A204.1 (cell line): ENCODE measurements around the gene ATP6V1A.
"Not testable (repeated sequence)": the region's sequence is repeated elsewhere in the genome, so short reads cannot be mapped to it uniquely, and the experiment has no call there.

Experiments used
- FAIRE-seq: peaks from 2 replicates; lab custom pipeline; 2012; peaks lifted over from hg19 to GRCh38; lab: Jason Lieb, UNC

The ATP6V1A gene

GRCh38 chr3:113828600-113828999, 81.8 kb downstream of the ATP6V1A start:
- no peak for FAIRE-seq

DNA sequence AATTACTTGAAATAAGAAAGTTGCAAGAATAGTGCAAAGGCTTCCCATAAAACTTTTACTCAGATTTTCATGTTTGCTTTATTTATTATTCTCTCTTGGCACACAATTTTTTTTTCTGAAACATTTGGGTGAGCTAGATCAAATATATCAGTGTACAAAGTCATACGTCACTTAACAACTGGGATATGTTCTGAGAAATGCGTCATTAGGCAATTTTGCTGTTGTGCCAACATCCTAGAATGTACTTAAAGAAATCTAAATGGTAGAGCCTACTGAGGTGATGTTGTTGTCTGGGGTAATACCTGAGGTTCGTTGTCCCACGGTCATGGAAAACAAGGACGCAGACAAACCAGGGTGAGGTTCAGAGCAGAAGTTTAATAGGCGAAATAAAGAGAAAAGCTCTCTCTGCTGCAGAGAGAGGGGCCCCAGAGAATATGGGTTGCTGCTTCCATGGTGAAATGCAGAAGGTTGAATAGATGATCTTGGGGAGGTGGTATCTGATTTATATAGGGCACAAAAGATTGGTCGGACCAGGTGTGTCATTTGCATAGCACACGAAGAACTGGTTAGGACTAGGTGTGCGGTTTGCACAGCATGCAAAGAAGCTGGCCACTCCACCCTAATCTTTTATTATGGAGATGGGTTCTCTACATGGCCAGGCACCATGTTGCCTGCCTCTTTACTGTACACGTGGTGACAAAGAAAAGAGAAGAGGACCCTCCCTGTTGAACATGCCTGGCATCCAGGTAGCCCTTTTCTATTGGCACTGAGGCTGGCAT, 82.9 kb downstream of the ATP6V1A start:
- FAIRE-seq, result no peak

DNA sequence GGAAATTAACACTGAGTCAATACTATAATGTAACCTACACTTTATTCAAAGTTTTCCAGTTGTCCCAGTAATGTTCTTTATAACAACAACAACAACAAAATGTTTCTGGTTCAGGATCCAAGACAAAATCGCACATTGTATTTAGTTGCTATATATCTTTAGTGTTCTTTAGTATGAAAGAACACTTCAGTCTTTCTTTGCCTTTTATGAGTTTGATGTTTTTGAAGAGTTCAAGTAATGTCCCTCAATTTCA, 84.2 kb downstream of the ATP6V1A start:
- FAIRE-seq, result no peak

DNA sequence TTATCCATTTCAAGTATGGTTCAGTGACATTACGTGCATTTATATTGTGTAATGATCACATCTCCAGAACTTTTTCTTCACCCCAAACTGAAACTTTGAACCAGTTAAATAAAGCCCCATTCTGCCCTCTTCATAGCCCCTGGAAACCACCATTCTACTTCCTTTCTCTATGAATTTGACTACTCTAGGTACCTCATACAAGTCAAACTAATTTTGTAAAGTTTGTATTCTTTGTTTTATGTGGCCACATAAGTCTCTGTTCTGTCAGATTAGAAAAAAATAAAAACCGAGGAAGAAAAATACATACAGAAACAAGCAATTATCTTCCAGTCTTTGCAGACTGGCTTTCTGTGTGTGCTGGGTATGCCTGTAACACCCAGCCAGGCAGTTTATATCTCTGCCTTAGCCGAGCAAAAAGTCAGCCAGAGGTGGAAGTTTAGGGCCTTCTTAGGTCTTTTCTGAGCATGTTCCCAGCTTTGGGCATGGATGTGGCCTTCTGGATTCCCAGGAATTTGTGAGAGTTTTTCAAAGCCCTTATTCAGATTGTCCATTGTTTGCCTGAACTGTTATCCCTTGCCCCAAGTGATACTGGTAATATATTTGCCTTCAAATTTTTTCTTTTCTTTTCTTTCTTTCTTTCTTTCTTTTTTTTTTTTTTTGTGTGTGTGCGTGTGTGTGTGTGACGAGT, 85.8 kb downstream of the ATP6V1A start:
- no peak for FAIRE-seq

DNA sequence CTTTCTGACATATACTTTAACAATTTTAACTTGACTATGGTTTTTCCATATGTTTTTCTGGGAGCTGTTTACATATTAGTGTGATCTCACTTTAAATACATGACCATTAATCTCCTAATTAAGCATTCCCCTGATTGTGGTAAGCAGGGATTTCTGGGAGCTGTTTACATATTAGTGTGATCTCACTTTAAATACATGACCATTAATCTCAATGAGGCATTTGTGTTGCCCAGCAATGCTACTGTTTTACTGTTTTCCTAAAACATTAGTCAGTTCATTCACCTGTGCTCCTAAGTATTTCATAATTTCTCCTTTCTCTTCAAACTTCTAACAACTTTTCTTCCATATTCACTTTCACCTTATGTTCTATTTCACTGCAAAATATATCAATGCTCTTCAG, 88.1 kb downstream of the ATP6V1A start:
- FAIRE-seq, result no peak

DNA sequence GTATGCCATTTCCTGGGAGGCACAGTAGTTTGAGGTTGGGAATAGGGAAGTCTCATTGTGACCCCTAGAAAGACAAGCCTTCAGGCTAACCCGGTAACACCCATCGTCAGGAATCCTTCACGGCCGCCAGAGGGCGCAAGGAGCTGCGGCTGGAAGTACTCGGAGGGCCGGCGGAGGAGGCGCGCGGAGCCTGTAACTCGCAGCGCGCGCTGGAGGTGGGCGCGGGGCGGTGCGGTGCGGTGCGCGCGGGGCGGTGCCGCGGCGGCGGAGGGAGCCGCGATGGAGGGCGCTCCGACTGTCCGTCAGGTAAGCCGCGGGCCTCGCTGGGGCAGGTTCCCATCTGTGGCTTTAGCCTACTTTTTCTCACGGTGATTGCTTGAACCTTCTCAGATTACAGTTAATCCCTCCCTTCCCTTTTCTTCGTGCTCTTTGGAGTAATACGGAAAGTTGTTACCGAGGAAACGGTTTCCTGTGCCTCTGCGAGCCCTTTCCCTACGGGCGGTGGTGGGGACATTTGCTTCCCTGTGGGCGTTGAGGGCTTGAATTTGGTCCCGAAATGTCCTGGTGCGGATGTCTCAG, 91.9 kb downstream of the ATP6V1A start, which contains the start of gene GRAMD1C:
GRAMD1C (plus strand) TSS at position 158 of the 579 bp plus-strand sequence; CDS start at position 280, 122 bp downstream.
- no peak for FAIRE-seq

GRCh38 chr3:113839551-113839950, 92.7 kb downstream of the ATP6V1A start:
- FAIRE-seq, result no peak

- FAIRE-seq, result peak; percentile 97
Measured at GRCh38 chr3:113844622-113845222, 97.9 kb downstream of the ATP6V1A start.

GRCh38 chr3:113847247-113847646, 100.4 kb downstream of the ATP6V1A start:
- no peak for FAIRE-seq

DNA sequence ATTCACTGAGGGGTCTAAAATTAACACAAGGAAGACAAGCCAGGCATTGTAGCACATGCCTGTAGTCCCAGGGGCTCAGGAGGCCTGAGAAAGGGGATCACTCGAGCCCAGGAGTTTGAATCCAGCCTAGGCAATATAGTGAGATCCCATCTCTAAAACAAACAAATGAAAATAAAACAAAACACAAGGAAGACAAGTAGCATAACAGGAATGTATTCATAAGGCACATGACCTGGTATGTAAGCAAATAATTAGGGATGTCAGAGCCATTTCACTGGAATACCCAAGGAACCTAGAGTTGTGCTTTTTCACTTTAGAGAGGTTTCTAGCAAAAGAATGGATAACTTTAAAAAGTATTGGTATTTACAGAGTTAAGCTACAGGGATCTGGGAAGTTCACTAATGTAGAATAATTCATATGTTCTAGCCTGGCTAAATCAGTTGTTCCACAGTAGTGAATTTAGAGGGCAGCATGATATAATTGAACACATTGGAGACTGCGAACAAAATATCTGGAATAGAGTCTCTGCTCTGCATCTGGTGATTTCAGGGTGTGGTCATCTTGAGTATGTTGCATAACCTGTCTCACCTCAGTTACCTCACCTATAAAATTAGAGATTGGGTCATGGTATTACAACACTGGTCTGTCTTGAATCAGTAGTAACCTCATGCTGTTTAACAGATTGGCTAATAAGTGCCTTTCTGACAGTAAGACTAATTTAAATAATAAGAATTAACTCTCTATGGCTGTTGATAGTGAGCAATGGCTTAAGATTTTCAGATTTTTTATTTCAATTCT, 101.0 kb downstream of the ATP6V1A start:
- no peak for FAIRE-seq

DNA sequence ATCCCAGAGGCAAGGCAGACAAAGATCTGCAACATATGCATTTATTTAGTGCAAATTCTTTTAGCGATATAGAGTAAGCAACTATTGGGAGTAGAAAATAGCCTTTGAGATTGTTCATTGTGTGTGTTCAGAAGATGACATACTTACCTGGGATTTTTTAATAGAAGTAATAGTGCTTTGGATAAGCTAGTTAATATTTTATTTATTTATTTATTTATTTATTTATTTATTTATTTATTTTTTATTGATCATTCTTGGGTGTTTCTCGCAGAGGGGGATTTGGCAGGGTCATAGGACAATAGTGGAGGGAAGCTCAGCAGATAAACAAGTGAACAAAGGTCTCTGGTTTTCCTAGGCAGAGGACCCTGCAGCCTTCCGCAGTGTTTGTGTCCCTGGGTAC, 102.2 kb downstream of the ATP6V1A start:
- FAIRE-seq, result not testable (repeated sequence)

- not testable (repeated sequence) for FAIRE-seq
Measured at GRCh38 chr3:113849841-113850240, 103.0 kb downstream of the ATP6V1A start.

DNA sequence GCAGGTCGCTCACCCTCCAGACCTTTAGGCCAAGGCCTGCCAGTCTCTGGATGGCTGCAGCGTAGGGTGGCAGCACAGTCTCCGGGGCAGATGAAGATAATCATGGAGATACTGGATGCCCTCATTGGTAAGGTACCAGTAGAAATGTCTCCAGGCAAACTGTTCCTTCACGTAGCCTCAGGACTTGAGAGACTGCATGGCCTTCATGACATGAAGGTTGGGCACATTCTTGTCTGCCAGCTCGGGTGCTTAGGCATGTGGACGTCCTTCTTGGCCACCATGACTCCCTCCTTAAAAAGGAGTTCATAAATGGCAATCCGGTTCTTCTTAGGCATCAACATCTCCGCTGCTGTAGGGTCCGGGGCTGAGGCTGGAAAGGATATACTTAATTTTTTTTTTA, 103.6 kb downstream of the ATP6V1A start:
- not testable (repeated sequence) for FAIRE-seq

DNA sequence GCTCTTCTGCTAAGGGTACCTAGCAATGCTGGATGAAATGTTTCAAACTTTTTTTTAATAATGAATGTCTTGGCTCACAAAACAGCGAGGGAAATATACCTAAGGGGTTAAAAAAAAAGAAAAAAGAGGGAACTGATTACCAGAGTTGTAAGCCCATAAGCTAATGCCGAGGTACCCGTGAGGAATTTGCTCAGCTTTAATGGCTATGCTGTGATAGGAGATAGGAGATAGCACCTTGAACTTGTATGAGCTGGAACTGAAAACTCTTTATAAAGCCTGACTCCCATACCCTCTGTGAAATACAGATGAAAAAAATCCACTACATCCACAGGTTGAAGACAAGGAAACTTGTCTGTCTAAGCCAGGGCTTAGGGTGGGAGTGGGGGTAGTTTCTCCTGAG, 105.7 kb downstream of the ATP6V1A start:
- FAIRE-seq, result no peak
